Muscle layer of colon (tissue), 2 donors: ENCODE measurements around the gene MSI2.

ENCODE experiments used
- H3K27ac ChIP-seq: one replicate; pipeline ENCODE4 v1.7.0; 2013; ENCODE audit warnings: low read depth, mild to moderate bottlenecking, low read length, moderate library complexity
- H3K27me3 ChIP-seq, 2 donors: one replicate each; pipeline ENCODE4 v1.7.0; 2013; ENCODE audit warnings: low read length in 2 of 2, mild to moderate bottlenecking in 2 of 2; ENCODE audit not compliant: insufficient read depth in 2 of 2, control insufficient read depth in 1 of 2
- H3K36me3 ChIP-seq: one replicate; pipeline ENCODE4 v1.7.0; 2013; ENCODE audit warnings: mild to moderate bottlenecking, low read length; ENCODE audit not compliant: insufficient read depth
- H3K4me1 ChIP-seq: one replicate; pipeline ENCODE4 v1.7.0; 2013; ENCODE audit warnings: mild to moderate bottlenecking, low read length; ENCODE audit not compliant: insufficient read depth
- H3K4me3 ChIP-seq, 2 donors: one replicate each; pipeline ENCODE4 v1.7.0; 2013; ENCODE audit warnings: low read length in 2 of 2, low read depth in 1 of 2, mild to moderate bottlenecking in 1 of 2, moderate library complexity in 1 of 2
- H3K9ac ChIP-seq: one replicate; pipeline ENCODE4 v1.7.0; 2013; ENCODE audit warnings: low read length
- H3K9me3 ChIP-seq: one replicate; pipeline ENCODE4 v1.7.0; 2013; ENCODE audit warnings: mild to moderate bottlenecking, low read length
- donor health status: abdominal sarcoma.
- donor health status: Adenocarcinoma of cecum.

The MSI2 gene

DNA sequence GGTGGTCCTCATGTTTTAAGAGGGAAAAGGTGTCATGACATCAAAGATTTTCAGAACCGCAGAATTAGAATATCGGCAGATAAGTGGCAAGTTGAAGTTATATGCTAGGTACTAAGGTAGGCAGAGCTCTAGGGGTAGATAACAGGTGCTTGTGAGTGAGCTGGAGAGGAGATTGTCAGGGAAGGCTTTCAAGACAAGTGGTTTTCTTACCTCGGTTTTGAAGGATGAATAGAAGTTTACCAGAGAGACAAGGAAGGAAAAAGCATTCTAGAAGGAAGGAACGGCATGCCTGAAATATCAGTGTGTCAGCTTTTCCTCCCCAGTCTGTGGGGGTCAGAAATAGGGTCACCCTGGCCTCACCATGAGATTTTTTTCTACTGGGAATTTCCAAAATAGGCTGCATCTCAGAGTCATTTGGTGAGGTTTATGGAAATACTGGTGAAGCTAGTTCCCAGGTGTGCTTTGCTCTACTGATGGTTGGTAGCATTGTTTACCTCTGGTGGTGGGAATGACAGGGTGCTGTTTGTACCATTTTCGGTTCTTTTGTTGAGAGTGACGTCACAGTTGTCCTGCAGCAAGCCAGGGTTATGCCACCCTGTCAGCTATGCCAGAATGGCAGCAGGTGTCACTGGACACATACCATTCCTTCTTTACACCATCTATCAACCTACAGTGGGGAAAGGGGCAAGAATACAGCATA, 112.5 kb downstream of the MSI2 start:
- H3K4me3 ChIP-seq: no peak overlapping the region
- H3K36me3 ChIP-seq: no peaks in the 10 kb centered on the region
- no peak overlapping the region for H3K9ac ChIP-seq
- H3K4me1 ChIP-seq: no peaks in the 10 kb centered on the region
- no peaks in the 10 kb centered on the region for H3K9me3 ChIP-seq
- no peaks in the 10 kb centered on the region for H3K27me3 ChIP-seq
- H3K27ac ChIP-seq: no peak overlapping the region

DNA sequence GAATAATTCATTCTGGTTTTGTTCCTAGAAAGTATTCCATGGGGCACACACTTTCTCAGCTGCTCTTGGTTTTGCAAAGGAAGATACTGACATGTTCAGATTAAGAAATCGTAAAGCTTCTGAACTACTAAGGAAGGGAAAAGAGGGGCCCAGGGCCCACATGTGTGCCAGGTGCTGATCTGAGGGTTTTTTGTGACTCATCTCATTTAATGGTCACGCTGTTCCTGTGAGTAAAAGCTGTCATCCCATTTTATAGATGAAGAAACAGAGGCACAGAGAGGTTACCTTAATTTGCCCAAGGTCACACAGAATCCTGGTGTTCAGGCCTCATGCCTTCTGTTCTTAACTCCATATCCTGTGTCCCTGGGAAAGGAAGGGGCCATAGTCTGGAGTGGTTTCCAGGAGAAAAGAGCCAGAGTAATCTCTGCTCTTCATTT, 113.2 kb downstream of the MSI2 start:
- Histone ChIP-seq H3K27me3 (no peaks in the 10 kb centered on the region), H3K4me3 (no peak overlapping the region), H3K4me1 (no peaks in the 10 kb centered on the region), H3K27ac (no peak overlapping the region), H3K9ac (no peak overlapping the region), H3K36me3 (no peaks in the 10 kb centered on the region), H3K9me3 (no peaks in the 10 kb centered on the region)

DNA sequence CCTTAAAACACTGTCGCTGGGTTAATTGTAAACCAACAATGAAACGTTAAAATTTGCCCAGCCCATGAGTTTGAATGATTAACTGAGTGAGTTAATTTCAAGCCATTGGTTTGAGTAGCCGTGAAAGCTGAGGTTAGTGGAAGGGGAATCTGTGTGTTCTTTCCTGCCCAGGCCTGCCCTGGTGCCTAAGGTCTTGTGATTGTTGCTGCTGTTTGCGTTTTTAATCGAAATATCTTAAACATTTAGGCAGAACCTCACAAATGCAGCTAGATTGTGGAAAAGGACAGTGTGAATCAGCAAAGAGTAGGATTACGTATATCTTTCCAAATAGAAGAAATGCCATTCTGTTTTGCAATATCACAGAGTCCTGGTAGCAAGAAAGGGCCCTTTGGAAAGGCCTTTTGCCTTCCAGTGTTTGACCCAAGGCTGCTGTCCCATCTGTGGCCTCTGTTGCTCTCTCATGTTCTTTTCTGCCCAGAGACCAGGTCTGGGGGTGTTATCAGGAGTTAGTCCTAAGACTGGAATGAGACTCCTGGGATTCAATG, 113.8 kb downstream of the MSI2 start:
- no peaks in the 10 kb centered on the region for H3K4me1 ChIP-seq
- H3K27me3 ChIP-seq: no peaks in the 10 kb centered on the region
- H3K36me3 ChIP-seq: no peaks in the 10 kb centered on the region
- H3K4me3 ChIP-seq: no peak overlapping the region
- no peaks in the 10 kb centered on the region for H3K9me3 ChIP-seq
- H3K27ac ChIP-seq: no peak overlapping the region
- no peak overlapping the region for H3K9ac ChIP-seq

DNA sequence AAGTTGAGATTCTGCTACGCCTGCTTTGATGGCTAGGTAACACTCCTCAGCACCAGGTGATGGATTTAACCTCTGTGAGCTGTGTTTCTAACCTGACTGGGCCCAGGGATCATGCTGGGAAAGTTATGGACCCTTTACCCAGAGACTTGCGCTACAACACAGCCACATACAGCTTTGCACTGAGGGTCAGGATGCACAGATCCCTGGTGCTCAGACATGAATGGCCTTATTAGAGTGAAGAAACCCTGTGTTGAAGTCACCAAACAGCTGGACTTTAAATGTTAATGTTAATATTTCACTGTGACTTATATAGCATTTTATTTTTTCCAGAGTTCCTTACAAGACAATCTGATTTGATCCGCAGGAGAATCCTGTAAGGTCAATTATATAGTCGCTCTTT, 114.3 kb downstream of the MSI2 start:
- Histone ChIP-seq H3K4me1 (no peaks in the 10 kb centered on the region), H3K4me3 (no peak overlapping the region), H3K9me3 (no peaks in the 10 kb centered on the region), H3K36me3 (no peaks in the 10 kb centered on the region), H3K9ac (no peak overlapping the region), H3K27me3 (no peaks in the 10 kb centered on the region), H3K27ac (no peak overlapping the region)

DNA sequence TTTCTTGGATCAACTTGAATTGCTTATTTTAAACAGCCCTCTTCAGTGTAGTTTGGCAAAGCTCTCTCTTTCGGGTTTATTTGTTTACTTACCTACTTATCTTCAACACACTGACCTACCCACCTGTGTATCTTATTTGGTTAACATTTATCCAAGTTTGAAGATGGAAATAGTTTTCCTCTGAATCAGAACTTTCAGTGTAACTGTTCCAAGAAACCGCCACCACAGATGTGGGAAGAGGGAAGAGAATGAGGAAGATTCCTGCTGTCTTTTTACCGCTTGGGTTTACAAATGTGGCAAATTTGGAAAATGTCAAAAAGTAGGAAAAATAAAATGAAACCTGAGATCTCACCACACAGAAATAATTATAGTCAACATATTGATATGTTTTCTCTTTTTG, 115.8 kb downstream of the MSI2 start:
- Histone ChIP-seq H3K9me3 (no peaks in the 10 kb centered on the region), H3K4me3 (no peak overlapping the region), H3K36me3 (no peaks in the 10 kb centered on the region), H3K4me1 (no peaks in the 10 kb centered on the region), H3K9ac (no peak overlapping the region), H3K27me3 (no peaks in the 10 kb centered on the region), H3K27ac (no peak overlapping the region)

DNA sequence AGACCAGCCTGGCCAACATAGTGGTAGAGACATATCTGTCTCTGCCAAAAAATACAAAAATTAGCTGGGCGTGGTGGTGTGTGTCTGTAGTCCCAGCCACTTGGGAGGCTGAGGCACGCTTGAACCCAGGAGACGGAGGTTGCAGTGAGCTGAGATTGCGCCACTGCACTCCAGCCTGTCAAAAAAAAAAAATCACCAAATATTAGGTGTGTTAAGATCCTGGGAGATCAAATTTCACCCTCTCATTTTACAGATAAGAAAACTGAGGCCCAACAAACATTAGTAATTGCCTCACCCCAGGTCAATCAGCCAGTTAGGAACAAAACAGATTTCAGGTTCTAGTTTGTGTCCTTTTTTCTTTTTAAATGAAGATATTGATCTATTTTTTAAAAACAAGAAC, 116.7 kb downstream of the MSI2 start:
- Histone ChIP-seq H3K9ac (no peak overlapping the region), H3K9me3 (no peaks in the 10 kb centered on the region), H3K27me3 (no peaks in the 10 kb centered on the region), H3K4me1 (no peaks in the 10 kb centered on the region), H3K27ac (no peak overlapping the region), H3K4me3 (no peak overlapping the region), H3K36me3 (no peaks in the 10 kb centered on the region)

DNA sequence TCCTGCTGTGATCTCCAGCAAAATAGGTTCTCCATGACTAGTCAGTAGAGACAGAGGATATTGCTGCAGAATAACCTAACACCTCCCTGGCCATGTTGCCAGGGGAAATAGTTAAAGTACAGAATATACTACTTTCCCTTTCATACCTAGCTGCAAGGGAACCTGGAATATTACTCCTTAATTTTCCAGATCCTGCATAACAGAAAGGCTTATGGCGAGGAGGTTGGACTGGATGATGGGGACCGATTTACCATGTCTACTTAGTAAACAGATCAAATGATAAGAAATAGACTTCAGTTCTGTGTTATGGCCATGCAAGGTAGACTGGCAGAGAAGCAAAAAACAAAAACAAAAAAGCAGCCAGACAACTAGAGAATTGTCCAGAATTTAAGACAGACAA, 117.4 kb downstream of the MSI2 start:
- no peak overlapping the region for H3K9ac ChIP-seq
- H3K36me3 ChIP-seq: no peaks in the 10 kb centered on the region
- H3K4me3 ChIP-seq: no peak overlapping the region
- H3K4me1 ChIP-seq: no peaks in the 10 kb centered on the region
- no peaks in the 10 kb centered on the region for H3K9me3 ChIP-seq
- H3K27me3 ChIP-seq: no peaks in the 10 kb centered on the region
- H3K27ac ChIP-seq: no peak overlapping the region

DNA sequence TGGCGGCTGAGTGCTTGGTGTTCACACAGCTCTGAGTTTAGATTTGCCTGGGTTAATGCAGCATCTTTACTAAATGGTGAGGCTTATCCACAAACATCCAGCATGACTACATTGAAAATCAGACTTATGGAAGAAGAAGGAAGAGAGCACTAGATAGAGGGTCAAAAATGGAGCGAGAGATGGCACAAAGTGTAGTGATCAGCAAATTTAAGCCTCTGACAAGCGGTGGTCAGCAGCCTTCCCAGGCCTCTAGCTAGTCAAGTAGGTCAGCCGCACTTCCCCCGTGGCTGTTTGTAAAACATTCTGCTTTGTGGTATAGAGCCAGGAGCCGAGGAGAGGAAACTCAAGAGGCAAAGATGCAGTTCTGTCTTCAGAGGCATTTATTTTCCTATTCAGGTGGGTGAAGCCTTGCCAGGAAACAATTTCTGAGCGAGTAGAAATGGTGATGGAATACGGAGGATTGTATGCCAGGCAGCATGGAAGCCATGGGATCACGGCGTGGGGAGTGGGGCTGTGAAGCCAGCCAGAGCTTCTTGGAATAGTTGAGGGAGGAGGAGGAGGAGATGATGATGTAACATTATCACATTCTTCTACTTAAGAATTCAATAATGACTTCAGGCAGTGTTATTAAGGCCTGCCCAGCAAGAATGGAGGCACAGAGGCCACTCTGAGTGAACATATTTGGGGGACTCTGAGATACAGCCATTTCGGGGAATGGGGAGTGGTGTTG, 118.9 kb downstream of the MSI2 start:
- H3K4me1 ChIP-seq: no peaks in the 10 kb centered on the region
- H3K27ac ChIP-seq: no peak overlapping the region
- H3K27me3 ChIP-seq: no peaks in the 10 kb centered on the region
- H3K9ac ChIP-seq: no peak overlapping the region
- H3K36me3 ChIP-seq: no peaks in the 10 kb centered on the region
- no peak overlapping the region for H3K4me3 ChIP-seq
- no peaks in the 10 kb centered on the region for H3K9me3 ChIP-seq

DNA sequence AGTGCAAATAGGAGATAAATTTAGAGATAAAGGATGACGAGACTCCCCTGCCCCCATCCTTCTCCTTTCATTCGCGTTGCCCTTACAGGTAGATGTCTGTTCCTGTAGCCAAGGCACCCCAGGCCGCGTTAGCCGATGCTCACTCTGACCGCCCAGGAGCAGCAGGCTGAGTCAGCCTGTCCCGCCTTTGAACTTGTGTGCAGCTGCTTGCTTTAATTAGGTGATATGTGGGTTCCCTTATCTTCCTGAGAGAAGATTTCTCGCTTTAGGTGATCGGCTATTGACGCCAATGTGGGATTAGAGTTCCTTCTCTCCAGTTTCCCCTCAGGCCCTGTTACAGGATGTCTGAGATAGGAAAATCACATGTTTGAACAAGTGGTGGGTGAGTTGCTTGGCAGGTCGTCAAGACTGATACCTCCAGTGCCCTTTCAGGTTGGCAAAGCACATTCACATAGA, 119.5 kb downstream of the MSI2 start:
- no peaks in the 10 kb centered on the region for H3K9me3 ChIP-seq
- no peaks in the 10 kb centered on the region for H3K4me1 ChIP-seq
- H3K27ac ChIP-seq: no peak overlapping the region
- H3K36me3 ChIP-seq: no peaks in the 10 kb centered on the region
- H3K27me3 ChIP-seq: no peaks in the 10 kb centered on the region
- no peak overlapping the region for H3K9ac ChIP-seq
- no peak overlapping the region for H3K4me3 ChIP-seq

DNA sequence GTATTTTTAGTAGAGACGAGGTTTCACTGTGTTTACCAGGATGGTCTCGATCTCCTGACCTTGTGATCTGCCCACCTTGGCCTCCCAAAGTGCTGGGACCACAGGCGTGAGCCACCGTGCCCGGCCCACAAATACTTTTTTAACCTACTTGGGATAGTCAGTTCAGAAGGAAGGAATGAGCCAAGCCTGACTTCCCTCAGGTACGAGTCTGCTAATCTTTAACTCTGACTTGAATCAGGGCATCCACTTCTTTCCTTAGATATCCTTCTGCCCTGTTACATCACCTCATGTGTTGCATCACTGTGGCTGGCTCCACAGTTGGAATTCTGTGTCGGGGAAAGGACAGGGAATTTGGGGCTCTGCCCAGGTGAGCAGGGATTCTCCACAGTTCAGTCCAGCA, 120.8 kb downstream of the MSI2 start:
- no peak overlapping the region for H3K4me3 ChIP-seq
- H3K27me3 ChIP-seq: no peaks in the 10 kb centered on the region
- no peak overlapping the region for H3K9ac ChIP-seq
- H3K36me3 ChIP-seq: no peaks in the 10 kb centered on the region
- no peaks in the 10 kb centered on the region for H3K4me1 ChIP-seq
- H3K9me3 ChIP-seq: no peaks in the 10 kb centered on the region
- H3K27ac ChIP-seq: no peak overlapping the region

DNA sequence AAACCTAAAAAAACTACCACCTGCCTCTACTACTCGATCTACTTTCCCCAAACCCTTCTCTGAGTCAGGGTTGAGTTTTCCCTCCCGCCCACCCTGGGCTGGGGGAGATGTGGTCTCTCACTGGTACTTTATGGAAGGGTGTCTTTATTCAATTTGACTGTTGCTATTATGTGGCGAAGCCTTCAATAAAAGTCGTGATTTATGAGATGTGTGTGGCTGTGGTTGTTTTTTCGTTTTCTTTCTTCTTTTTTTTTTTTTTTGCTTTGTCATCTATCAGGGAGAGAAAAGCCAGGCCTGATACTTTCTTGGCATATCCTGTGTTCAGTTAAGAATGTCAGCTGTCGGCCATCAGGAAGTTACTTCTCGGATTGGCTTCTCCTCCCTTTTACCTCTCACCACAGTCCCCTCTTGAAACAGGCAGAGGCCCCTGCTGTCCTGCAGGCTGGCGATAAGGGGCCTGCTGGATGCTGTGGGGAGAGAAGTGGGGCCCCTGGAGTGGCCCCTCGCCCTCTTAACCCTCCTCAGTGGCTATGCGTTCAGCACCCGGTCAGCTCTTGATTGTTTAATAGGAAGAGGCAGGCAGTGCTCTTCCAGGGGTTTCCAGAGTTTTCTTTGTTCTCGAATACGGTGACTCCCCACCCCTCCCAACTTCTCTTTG, 123.0 kb downstream of the MSI2 start:
- Histone ChIP-seq H3K27ac (no peak overlapping the region), H3K9ac (no peak overlapping the region), H3K36me3 (no peaks in the 10 kb centered on the region), H3K4me3 (no peak overlapping the region), H3K4me1 (no peaks in the 10 kb centered on the region), H3K27me3 (no peaks in the 10 kb centered on the region), H3K9me3 (no peaks in the 10 kb centered on the region)
